DMS53 treated with DMSO at 0.1 percent for 48 hours (cell line): ENCODE measurements around the gene NBL1.

Source experiments
- DNase-seq: peaks from one replicate; lab custom pipeline; 2025; ENCODE audit not compliant: unreplicated experiment; lab: John Stamatoyannopoulos, UW

NBL1 gene

GRCh38 chr1:19645411-19646251 is 1.5 kb downstream of the NBL1 start:
- no peak for DNase-seq

- DNase-seq, result no peak
Measured at GRCh38 chr1:19646377-19647319, 2.5 kb downstream of the NBL1 start.

- no peak for DNase-seq
Measured at GRCh38 chr1:19647643-19648042, 3.5 kb downstream of the NBL1 start.

- no peak for DNase-seq
Measured at GRCh38 chr1:19648239-19648638, 4.1 kb downstream of the NBL1 start.

- no peak for DNase-seq
Measured at GRCh38 chr1:19648689-19649088, 4.6 kb downstream of the NBL1 start.

- no peak for DNase-seq
Measured at GRCh38 chr1:19650416-19651140, 6.5 kb downstream of the NBL1 start.

- no peak for DNase-seq
Measured at GRCh38 chr1:19651141-19651737, 7.1 kb downstream of the NBL1 start.

GRCh38 chr1:19654386-19654785 is 10.3 kb downstream of the NBL1 start:
- DNase-seq, result peak; percentile 74

- DNase-seq, result no peak
Measured at GRCh38 chr1:19654886-19655717, 11.0 kb downstream of the NBL1 start.

GRCh38 chr1:19655718-19656080 is 11.6 kb downstream of the NBL1 start:
- no peak for DNase-seq

GRCh38 chr1:19656134-19656779 is 12.1 kb downstream of the NBL1 start:
- DNase-seq, result no peak

- no peak for DNase-seq
Measured at GRCh38 chr1:19656780-19657466, 12.8 kb downstream of the NBL1 start.

GRCh38 chr1:19657511-19657910 is 13.4 kb downstream of the NBL1 start:
- DNase-seq, result no peak

- DNase-seq, result no peak
Measured at GRCh38 chr1:19658186-19658585, 14.1 kb downstream of the NBL1 start.

GRCh38 chr1:19661721-19662228 is 17.7 kb downstream of the NBL1 start:
- DNase-seq, result peak; percentile 47

GRCh38 chr1:19662313-19662712 is 18.2 kb downstream of the NBL1 start:
- no peak for DNase-seq

- no peak for DNase-seq
Measured at GRCh38 chr1:19664453-19665185, 20.5 kb downstream of the NBL1 start, which contains the start of gene HTR6. Gene HTR6 (plus strand): TSS chr1:19664875. CDS start chr1:19665754, 879 bp downstream.

GRCh38 chr1:19665186-19665495 is 21.0 kb downstream of the NBL1 start:
- DNase-seq, result no peak
